CD1c-positive myeloid dendritic cell (primary cell): ENCODE results near the gene FBXW12.
"Not testable (repeated sequence)": the region's sequence is repeated elsewhere in the genome, so short reads cannot be mapped to it uniquely, and the experiment has no call there.

Source experiments
- DNase-seq: peaks from one replicate; pipeline ENCODE4 v3.0.0-alpha.2; 2016; ENCODE audit errors: extremely low spot score

FBXW12 gene

DNA sequence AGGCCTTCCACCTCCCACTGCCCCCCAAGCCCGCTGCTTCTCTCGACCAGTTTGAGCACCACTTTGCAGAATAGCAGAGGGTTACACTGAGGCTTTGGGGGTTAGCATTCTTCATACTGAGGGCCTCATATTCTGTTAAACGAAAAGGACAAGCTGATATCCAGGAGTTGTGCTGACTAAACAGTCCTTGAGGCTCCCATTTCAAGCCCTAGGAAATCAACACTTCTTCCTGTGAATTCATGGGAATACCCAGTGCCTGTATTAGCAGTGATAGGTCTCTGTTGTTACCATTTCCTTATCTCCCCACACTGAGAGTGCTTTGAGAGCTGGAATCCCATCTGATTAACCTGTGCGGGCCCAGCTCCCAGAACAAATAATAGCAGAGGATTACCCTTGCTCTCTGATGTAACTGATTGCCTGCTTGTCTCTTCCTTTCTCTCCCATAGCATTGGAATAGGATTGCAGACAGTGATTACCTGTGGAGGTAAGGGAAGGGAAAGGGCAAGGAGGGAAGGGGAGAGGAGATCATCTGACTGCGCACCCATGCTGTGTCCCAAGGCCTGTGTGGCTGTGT lies 930 bp downstream of the FBXW12 start:
- no peak for DNase-seq

DNA sequence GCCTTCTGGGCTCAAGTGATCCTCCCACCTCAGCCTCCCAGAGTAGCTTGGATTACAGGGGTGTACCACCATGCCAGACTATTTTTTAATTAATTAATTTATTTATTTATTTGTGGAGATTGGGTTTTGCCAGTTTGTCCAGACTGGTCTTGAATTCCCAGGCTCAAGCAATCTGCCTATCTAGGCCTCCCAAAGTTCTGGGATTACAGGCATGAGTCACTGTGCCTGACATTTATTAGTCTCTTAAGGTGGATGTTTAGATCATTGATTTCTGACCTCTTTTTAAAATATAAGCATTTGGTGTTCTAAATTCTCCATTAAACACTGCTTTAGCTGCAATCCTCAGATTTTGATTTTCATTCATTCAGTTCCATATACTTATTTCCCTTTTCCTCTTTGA lies 15.6 kb downstream of the FBXW12 start:
- no peak for DNase-seq

DNA sequence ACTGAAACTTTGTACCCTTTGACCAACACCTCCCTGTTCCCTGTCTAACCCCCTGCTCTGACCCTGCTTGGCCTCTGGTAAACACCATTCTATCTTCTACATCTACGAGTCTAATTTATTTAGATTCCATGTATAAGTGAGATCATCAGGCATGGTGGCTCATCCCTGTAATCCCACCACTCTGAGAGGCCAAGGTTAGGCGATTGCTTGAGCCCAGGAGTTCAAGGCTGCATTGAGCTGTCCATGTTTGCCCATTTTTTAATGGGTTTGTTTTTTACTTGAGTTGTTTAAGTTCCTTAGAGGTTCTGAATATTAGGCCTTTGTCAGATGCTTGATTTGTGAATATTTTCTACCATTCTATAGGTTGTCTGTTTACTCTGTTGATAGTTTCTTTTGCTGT lies 16.9 kb downstream of the FBXW12 start:
- DNase-seq = no peak

DNA sequence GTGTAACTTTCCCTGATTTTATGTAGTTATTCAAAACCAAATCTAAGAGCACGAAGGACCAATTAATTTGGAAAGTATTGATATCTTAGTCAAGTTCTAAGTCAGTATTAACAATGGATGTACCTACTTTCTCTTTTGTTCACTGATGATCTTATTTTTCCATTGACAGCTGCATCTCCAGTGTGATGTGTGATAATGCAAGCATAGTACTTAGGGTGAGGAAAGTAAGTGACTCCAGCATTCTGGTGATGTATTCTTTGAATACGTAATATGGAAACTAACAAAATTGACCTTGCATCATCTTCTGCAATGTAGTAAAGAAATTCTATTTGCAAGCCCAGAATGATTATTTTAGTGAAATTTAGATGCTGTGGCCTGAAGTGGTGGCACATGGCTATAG lies 22.4 kb downstream of the FBXW12 start:
- no peak for DNase-seq

DNA sequence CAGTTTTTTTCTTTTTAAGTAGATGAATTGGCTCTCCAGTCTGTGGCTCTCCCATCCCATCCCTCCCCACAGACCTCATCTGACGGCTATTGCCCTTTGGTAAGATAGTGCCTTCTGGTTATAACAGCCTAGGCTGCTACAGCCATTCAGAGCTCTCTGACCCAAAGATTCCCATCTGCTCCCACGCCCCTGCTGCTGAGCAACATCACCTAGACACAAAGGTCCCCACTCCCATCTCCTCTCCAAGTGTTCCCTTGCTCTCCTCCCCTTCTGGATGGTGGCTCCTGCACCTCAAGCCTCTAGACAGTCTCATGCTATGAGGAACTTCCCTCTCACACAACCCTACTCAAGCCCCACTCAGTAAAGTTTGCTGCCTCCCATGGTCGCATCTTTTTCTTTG lies 23.7 kb downstream of the FBXW12 start:
- DNase-seq = no peak

DNA sequence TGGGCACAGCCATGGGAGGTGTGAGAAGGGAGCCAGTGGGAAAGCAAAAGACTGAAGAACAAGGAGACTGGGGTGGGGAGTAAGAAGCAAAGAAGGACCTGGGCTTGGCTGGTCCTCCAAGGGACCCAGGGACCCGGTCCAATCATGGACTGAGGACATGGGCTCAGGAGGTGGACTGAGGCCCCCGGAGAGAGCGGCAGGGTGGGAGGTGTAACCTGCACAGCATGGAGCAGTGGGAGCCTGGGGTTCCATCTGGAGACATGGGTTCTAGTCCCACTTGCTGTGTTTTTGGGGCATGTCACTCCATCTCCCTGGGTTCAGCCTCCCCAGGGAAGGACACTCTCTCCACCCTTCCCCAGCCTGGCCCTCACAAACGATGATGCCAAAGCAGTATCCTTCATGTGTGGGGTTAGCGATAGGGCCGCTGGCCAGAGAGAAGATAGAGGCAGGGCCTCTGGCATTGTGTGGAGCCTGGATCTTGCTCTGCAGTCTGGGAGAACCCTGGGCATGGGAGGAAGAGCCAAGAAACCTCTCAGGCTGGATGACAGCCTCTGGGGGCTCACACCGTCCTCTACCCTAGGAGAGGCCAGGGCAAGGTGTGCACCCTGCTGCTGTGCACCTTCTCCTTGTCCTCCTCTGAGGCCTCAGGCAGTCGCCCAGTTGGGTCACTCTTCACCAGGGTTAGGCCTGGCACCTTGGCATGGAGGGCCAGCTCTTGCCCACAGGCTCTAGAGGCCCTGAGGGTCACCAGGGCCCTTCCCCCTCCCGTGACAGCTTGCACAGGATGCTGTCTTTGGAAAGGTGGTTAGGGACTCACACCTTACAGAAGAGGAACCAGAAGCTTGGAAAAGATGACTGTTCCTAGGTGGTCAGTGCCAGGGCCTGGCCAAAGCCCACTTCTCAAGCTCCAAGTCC lies 26.0 kb downstream of the FBXW12 start:
- DNase-seq = no peak

DNA sequence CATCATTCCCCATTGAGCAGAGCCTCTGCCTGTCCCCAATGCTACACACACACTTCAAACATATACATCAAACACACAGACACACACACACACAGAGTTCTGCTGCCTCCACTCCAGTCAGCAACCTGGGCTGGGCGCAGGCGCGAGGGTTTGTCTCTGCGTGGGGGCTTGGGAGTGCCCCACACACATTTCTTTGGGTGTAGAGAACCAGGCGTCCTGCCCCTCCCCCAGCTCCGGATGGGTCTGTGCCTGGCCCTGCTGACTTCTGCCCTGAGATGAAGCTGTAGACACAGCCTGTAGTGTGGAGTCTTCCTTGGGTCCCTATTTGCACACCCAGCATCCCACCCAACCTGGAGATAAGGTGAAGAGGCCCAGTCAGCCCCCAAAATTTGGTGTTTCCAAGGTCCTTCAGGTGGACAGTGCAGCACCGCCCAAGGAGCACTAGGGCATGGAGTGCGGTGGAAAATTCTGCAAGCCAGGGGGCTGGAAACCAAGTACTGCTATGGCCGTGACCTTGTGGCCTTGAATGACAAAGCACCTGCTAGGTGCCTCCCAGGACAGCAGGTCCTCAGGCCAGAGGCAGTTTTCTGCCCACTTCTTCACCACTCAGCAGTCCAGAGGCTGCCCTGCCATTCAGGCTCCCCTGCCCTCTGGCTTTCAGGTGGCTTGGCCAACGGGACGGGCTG lies 26.8 kb downstream of the FBXW12 start:
- no peak for DNase-seq

DNA sequence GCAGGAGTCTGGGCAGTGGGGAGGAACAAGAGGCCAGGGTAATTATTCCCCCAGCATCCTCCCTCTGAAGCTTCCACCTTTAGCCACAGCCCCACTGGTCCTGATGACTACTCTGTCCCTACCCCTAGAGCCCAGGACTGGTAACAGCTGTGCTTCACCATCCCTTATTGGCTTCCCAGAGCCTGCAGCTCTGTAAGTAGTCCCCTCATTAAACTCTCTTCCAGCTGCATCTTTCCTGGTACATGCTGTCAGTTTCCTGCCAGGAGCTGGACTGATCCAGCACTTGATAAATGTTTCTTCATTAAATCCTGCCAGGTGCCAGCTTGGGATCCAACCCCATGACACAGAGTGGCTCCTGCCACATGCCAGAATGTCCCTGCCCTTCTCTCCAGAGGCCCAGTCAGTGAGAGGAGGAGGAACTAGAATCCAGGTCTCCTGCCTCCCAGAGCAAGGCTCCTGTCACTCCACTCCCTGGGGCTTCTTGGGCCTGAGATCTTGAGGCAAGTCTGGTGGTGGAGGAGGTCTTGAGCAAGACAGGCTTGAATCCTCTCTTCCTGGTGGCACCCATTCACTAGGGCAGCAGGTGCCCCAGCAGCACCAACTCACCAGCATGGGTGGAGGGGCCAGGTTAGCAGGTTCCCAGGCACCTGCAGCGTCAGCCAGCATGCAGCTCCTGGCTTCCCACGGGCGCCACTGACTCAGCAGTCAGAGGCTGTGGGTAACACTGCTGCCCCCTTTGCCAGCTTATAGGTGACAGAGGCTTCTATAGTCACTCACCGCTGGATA lies 27.6 kb downstream of the FBXW12 start:
- no peak for DNase-seq

DNA sequence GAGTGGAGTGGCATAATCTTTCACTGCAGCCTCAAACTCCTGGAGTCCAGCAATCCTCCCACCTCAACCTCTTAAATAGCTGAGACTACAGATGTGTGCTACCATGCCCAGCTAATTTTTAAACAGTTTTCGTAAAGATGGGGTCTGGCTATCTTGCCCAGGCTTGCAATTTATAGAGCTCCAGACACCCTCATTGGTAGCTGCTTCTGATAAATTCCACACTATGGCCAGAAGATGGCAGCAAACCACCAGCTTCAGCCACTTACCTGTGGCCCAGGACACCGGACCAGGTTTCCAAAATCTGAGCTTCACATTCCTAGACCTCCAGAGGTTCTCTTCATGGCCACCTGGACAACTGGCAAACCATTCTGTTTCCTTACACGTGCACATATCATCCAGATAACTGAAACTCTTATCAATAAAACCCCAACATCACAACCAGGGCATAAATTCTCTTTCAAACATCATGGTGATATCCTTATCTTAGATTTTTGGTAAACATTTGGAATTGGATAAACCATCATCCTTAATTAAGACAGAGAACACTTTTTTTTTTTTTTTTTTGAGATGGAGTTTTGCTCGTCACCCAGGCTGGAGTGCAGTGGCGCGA lies 28.9 kb downstream of the FBXW12 start:
- peak; percentile 78 for DNase-seq

DNA sequence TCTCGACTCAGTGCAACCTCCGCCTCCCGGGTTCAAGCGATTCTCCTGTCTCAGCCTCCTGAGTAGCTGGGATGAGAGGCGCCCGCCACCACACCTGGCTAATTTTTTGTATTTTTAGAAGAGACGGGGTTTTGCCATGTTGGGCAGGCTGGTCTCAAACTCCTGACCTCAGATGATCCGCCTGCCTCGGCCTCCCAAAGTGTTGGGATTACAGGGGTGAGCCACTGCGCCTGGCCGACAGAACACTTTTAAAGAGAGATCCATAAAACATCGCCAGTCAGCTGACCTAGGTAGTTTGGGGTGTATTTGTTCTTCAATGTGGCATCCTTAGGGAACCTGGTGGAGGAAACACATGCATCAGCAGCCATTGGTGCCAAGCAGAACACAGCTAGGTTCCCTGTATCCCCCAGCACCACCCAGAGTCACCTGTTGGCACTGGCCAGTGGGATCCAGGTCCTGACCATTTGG lies 29.4 kb downstream of the FBXW12 start:
- DNase-seq = not testable (repeated sequence)

DNA sequence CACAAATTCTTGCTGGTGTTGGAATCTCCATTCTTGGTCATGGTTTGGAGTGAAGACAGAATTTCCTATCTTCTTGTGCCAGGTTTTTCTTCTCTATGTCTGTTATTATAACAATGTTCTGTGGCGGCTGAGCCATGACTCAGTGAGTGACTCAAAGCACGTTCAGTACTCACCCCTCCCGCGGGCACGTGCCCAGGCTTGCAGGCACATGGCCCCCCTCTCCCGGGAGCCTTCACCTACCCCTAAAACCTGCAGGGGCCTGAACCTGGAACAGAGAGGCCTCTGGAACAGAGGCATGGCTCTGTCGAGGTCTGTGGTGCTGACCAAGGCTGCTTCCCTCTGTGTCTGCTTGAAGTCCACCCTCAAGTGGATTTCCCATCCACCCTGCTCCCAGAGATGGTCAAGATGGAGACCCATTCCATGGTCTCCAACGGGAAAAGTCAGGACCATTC lies 30.3 kb downstream of the FBXW12 start:
- no peak for DNase-seq

DNA sequence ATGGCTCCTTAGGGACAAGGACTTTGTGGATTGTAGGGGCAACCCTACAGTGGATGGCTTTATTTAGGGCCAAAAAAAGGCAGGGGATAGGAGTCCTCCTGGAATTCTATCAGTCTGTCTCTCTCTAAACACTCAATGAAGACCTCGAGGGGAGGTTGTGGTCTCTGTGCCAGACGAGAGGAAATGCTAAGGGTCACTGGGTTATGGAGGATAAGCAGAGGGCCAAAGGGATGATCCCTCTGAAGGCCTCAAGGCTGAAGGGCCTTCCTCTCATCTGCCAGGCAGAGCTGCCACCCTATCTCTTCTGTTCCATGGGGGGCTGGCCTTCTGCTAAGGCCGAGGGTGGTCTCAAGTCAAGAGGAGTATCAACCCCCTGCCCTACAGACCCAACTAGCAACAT lies 30.9 kb downstream of the FBXW12 start:
- no peak for DNase-seq

DNA sequence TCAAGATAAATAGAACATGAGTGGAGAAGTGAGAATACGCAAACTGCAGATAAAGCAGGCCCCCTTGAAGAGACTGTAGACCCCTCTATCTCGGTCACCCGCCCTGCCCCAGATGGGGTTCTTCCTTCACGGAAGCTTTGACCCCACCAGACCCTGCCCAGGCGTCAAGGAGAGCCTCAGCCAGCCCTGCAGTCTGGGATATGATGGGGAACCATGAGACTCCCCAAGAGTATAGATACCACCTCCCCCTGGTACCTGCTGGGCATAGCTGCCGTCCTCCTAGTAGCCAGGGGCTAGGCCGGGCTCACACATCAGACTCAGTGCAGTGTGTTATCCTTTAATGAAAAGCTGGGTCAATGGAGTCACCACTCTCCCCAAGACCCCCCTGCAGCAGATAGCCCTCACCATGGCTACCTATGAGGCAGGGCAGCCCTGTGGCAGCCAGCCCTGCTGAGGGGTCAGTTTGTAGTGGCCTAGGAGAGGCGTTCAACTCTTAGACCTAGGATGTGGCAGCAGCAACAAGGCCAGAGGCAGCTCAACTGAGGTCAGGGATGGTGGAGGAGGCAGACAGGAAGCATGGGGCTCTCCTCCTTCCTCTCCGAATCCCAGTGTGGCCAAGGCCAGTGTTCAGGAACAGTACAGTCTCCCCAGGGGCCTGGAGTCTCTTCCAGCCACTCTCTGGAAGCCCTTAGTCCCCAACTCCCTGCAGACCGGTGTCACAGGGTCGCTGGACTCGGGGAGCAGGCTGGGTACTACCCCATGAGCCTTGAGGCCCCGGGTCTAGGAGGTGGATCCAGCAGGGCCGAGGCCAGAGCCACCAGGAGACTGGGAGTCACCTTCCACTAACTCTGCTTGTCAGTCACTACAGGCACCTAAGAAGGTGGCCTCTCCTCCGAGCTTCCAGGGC lies 31.8 kb downstream of the FBXW12 start:
- no peak for DNase-seq

DNA sequence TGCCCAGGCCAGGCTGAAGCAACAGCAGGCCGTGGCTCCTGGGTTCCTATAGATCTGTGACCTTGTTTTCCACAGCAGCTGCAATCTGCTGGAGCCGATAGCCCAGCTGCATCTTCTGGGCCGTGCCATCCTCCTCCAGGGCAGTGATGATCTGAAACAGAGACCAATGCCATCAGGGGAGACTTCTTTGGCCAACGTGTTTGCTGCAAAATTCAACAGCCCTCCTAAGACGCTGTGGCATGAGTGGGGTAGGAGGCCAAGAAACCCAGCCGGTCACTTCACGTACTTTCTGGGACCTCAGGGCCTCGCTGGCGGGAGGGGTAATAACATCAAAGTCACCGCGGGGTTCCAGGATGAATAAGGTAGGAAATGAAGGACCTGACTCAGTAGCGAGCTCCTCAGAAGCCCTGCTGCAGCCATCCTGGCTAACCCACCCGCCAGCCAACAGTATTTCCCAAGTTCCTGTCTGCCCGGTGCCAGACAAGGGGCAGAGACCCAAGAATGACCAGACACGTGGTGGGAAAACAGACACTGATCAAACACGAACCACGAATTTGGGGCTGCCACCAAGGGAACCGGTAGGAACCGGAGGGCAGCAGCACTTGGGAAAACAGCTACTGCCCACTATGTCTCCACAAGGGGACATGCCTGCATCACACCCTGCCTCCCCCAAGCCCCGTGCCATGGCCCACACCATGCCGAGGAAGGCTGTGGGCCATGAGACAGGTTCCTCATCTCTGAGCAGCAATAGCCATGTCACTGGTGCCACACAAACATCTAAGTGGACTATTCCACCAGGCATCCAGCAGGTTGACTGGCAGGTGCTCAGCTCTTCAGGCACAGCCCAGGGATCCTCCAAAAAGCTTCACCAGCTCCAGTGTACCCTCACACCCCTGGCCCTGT lies 32.7 kb downstream of the FBXW12 start:
- DNase-seq = no peak

DNA sequence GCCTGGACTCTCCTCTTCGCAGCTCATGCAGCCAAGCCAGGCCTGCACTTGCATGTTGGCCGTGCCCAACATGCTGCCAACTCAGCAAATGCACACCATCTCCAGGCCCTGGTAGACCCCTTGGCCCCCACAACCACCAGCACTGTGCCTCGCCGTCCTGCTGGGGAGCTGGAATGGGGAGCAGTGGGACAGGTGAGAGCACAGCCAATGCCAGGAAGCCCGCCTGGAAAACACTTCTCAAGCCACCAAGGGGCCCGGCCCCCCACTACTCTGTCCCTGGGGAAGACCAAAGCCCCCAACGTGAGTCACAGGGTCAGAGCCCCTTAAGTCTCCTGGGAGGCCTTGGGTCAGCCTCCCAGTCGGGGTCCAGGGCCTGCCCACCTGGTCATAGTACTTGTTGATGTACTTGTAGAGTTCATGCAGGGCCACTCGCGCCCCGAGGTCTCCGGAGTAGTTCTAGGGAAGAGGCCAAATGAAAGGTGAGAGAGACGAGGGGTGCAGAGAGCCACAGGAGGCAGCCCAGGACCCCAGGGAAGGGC lies 33.4 kb downstream of the FBXW12 start:
- DNase-seq = no peak

DNA sequence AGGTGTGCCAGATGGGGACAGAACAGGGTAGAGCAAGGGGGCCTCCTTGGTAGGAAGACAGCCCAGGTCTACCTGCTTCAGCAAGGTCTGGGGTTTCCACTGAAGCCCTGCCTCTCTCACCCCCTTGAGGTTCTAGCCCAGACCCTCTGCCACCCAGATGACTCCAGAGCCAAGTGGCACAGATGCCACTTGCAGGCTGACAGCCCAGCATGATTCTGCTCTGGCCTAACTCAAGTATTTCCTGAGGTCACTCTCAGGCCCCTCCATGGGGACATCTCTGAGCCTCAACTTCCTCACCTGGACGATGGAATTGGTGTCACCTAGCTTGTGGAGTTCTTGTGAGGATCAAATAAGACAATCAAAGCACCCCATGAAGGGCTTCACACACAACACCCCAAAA lies 34.0 kb downstream of the FBXW12 start:
- DNase-seq = no peak

DNA sequence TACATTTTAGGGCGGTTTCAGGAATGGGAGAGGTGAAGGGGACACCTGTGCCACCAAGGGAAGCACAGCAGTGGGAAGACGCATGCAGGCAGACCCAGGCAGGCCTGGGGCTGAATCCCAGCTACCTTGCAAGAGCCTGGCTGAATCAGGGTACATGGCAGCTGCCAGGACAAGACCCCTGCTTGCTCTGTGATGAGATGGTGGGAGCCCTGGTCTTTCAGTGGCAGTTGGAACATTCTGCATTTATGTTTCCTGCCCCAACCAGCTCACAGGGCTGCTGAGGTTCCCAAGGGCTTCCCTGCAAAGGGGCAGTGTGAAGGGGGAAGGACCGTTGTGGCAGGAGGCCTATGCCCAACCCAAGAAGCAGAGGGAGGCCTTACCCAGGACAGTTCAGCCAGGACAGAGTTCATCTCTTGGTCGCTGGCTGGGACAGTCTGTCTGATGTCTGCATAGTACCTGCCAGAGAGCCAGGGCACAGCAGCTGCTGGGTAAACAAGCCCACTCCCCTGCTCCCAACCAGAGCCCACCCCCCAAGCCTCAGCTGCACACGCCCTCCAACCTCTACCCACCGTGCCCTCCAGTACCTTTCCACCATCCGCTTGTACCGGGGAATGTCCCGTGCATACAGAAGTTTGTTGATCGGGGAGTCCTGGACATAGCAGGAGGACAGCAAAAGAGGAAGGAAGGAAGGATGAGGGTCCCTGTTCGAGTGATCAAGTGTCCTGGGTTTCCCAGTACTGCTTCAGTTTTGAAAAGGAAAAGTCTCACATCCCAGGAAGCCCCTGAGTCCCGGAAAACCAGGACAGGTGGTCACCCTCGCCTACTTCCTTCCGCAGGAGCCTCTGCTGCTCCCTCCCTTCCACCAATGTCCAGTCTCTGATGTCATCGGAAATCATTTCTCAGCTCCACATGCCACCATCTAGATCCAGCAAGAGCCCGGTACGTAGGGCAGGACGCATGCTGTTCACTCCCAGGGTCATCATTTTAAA lies 34.7 kb downstream of the FBXW12 start:
- DNase-seq = no peak
